ENCODE measurements around the gene TGM6.

DNA sequence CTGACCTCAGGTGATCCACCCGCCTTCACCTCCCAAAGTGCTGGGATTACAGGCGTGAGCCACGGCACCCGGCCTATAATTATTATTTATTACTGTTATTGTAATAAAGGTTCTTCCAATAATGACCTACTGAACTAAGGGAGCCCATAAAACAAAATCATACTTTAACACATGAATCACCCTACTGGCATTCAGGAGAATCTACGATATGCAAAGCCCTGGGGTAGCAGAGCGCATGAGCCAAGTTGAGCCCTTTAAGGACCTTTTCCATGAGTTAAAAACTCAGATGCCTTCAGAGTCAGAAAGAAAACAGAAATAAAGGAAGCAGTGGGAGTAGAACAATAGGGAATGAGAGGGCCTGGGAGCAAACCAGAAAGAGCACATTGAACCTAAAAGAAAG is 48.4 kb downstream of the TGM6 start:
- TF ChIP-seq CTCF (IDR thresholded peaks at IDR 0.05; ENCODE audit: poor library complexity, severe bottlenecking) = no peak
- TF ChIP-seq EZH2 (IDR thresholded peaks at IDR 0.05; ENCODE audit: borderline replicate concordance, insufficient read depth, low read length, poor library complexity, severe bottlenecking) = no peak
- TF ChIP-seq, protein P1, sequence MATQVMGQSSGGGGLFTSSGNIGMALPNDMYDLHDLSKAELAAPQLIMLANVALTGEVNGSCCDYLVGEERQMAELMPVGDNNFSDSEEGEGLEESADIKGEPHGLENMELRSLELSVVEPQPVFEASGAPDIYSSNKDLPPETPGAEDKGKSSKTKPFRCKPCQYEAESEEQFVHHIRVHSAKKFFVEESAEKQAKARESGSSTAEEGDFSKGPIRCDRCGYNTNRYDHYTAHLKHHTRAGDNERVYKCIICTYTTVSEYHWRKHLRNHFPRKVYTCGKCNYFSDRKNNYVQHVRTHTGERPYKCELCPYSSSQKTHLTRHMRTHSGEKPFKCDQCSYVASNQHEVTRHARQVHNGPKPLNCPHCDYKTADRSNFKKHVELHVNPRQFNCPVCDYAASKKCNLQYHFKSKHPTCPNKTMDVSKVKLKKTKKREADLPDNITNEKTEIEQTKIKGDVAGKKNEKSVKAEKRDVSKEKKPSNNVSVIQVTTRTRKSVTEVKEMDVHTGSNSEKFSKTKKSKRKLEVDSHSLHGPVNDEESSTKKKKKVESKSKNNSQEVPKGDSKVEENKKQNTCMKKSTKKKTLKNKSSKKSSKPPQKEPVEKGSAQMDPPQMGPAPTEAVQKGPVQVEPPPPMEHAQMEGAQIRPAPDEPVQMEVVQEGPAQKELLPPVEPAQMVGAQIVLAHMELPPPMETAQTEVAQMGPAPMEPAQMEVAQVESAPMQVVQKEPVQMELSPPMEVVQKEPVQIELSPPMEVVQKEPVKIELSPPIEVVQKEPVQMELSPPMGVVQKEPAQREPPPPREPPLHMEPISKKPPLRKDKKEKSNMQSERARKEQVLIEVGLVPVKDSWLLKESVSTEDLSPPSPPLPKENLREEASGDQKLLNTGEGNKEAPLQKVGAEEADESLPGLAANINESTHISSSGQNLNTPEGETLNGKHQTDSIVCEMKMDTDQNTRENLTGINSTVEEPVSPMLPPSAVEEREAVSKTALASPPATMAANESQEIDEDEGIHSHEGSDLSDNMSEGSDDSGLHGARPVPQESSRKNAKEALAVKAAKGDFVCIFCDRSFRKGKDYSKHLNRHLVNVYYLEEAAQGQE (IDR thresholded peaks at IDR 0.05; ENCODE audit: borderline replicate concordance) = no peak
- no peak for TF ChIP-seq RAD21 (conservative IDR thresholded peaks at IDR 0.05)
- TF ChIP-seq POLR2AphosphoS5 (IDR thresholded peaks at IDR 0.05) = no peak
- TF ChIP-seq MXI1 (conservative IDR thresholded peaks at IDR 0.05; ENCODE audit: poor library complexity, severe bottlenecking) = no peak
- no peak for TF ChIP-seq EP300 (conservative IDR thresholded peaks at IDR 0.05; ENCODE audit: poor library complexity, severe bottlenecking)
